HG03575 (cell line): ENCODE data around the gene UBXN11.

Experiments used
- ATAC-seq: cut with Tn5 transposase; IDR thresholded peaks from one replicate; pipeline ENCODE4 v1.9.1; 2021; ENCODE audit not compliant: unreplicated experiment, insufficient number of reproducible peaks, low FRiP score; ENCODE audit errors: extremely low read depth

Gene UBXN11

DNA sequence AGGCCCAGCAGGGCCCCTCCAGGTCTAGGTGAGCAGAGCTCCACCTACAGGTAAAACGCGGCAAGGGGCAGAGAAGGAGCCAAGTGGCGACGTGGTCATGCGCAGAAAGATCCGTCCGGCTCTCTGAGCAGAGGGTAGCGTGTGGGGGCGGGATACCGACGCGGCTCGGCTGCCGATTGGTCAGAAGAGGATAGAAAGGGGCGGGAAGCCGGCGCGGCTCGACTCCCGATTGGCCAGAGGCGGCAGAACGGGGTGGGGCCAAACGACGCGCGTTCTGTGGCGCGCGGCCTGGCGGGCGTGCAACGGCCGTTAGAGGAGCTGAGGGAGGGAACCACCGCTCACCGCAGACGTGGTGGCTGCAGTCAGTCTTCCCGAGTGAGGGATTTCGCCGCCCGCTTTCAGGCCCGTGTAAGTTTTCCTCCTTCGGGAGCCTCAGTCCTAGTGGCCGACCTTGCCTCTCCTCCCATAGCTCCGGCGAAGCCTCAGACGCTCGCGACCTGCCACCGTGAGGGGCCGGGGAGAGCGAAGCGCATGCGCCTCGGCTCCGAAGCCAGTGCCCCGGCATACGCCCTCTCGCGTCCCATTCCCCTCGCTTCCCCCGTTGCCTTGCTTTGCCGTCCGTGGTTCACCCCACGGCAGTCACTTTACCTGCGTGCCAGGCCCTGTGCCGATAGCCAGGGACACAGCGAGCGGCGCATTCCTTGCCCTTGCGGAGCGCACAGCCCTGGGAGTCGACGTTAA is 72.4 kb downstream of the UBXN11 start, which contains the start of gene CEP85:
CEP85 (plus strand) TSS at position 298 of the 741 bp plus-strand sequence. CDS start 5,584 bp downstream, outside the sequence.
- peak; percentile 73 for ATAC-seq
